Measurements from ENCODE around the gene LRRK2. TPM values are rescaled to one million over a fixed set of nuclear protein-coding genes. Genes with fewer than 3 reads are reported as not detected.
"Not testable (repeated sequence)": the region's sequence is repeated elsewhere in the genome, so short reads cannot be mapped to it uniquely, and the experiment has no call there.

Gene LRRK2
- total RNA-seq, 3 donors from 2014 or later, result 11.1 to 30.9 (median 13.5) TPM

GRCh38 chr12:40204337-40204736 is 20.5 kb upstream of the LRRK2 start:
- no peaks in the 10 kb centered on the region for H3K9me3 ChIP-seq
- no peaks in the 10 kb centered on the region for H3K27me3 ChIP-seq
- TF ChIP-seq POLR2A (IDR thresholded peaks at IDR 0.05) (no peak), POLR2AphosphoS5 (IDR thresholded peaks at IDR 0.05) (no peak), CTCF (IDR thresholded peaks at IDR 0.05) (no peak)
- H3K4me3 ChIP-seq, result no peak overlapping the region
- H3K27ac ChIP-seq, result no peak overlapping the region
- H3K4me1 ChIP-seq, result no peaks in the 10 kb centered on the region
- no peaks in the 10 kb centered on the region for H3K36me3 ChIP-seq
- DNase-seq (ENCODE audit: low spot score in 2 of 2), result no peak
- intact Hi-C loops (cut with DNase I; ENCODE audit: low total_unique reads), result no loop called here

GRCh38 chr12:40207551-40207950 is 17.2 kb upstream of the LRRK2 start:
- no peak for DNase-seq (ENCODE audit: low spot score in 2 of 2)
- Histone ChIP-seq H3K27ac (no peak overlapping the region), H3K9me3 (no peaks in the 10 kb centered on the region), H3K4me3 (no peak overlapping the region), H3K27me3 (no peaks in the 10 kb centered on the region), H3K4me1 (no peaks in the 10 kb centered on the region), H3K36me3 (no peaks in the 10 kb centered on the region)
- intact Hi-C loops (cut with DNase I; ENCODE audit: low total_unique reads), result no loop called here
- no peak for TF ChIP-seq POLR2AphosphoS5 (IDR thresholded peaks at IDR 0.05)

GRCh38 chr12:40208707-40209446 is 15.9 kb upstream of the LRRK2 start:
- H3K27me3 ChIP-seq, result no peaks in the 10 kb centered on the region
- no peak for DNase-seq (ENCODE audit: low spot score in 2 of 2)
- H3K4me3 ChIP-seq, result no peak overlapping the region
- no peaks in the 10 kb centered on the region for H3K4me1 ChIP-seq
- TF ChIP-seq POLR2A (IDR thresholded peaks at IDR 0.05), result no peak
- no peak for TF ChIP-seq CTCF (IDR thresholded peaks at IDR 0.05)
- TF ChIP-seq POLR2AphosphoS5 (IDR thresholded peaks at IDR 0.05), result no peak
- H3K36me3 ChIP-seq, result no peaks in the 10 kb centered on the region
- intact Hi-C loops (cut with DNase I; ENCODE audit: low total_unique reads), result no loop called here
- no peaks in the 10 kb centered on the region for H3K9me3 ChIP-seq
- H3K27ac ChIP-seq, result no peak overlapping the region

GRCh38 chr12:40209886-40210285 is 14.9 kb upstream of the LRRK2 start:
- Histone ChIP-seq H3K9me3 (no peaks in the 10 kb centered on the region), H3K4me1 (no peaks in the 10 kb centered on the region), H3K27ac (no peak overlapping the region), H3K27me3 (no peaks in the 10 kb centered on the region), H3K4me3 (no peak overlapping the region), H3K36me3 (no peaks in the 10 kb centered on the region)
- intact Hi-C loops (cut with DNase I; ENCODE audit: low total_unique reads), result no loop called here
- DNase-seq (ENCODE audit: low spot score in 2 of 2), result no peak
- TF ChIP-seq POLR2A (IDR thresholded peaks at IDR 0.05), result no peak
- TF ChIP-seq CTCF (IDR thresholded peaks at IDR 0.05), result no peak
- TF ChIP-seq POLR2AphosphoS5 (IDR thresholded peaks at IDR 0.05), result no peak

- H3K27ac ChIP-seq; H3K27me3 ChIP-seq; H3K4me3 ChIP-seq; H3K4me1 ChIP-seq; DNase-seq (ENCODE audit: low spot score in 2 of 2); intact Hi-C loops (cut with DNase I; ENCODE audit: low total_unique reads); H3K36me3 ChIP-seq; H3K9me3 ChIP-seq: not testable (repeated sequence)
Observed at GRCh38 chr12:40211186-40211585, 13.6 kb upstream of the LRRK2 start.

GRCh38 chr12:40212566-40212965 is 12.2 kb upstream of the LRRK2 start:
- no peaks in the 10 kb centered on the region for H3K4me1 ChIP-seq

More at GRCh38 chr12:40212566-40212965, 12.2 kb upstream of the LRRK2 start:
- H3K36me3 ChIP-seq, result no peaks in the 10 kb centered on the region
- no peaks in the 10 kb centered on the region for H3K27me3 ChIP-seq
- intact Hi-C loops (cut with DNase I; ENCODE audit: low total_unique reads), result no loop called here
- no peak for DNase-seq (ENCODE audit: low spot score in 2 of 2)
- no peak overlapping the region for H3K4me3 ChIP-seq
- H3K9me3 ChIP-seq, result no peaks in the 10 kb centered on the region
- TF ChIP-seq POLR2AphosphoS5 (IDR thresholded peaks at IDR 0.05), result no peak
- no peak for TF ChIP-seq POLR2A (IDR thresholded peaks at IDR 0.05)
- TF ChIP-seq CTCF (IDR thresholded peaks at IDR 0.05), result no peak
- no peak overlapping the region for H3K27ac ChIP-seq
